Upper lobe of left lung (tissue), 6 donors: ENCODE data around the gene PSMB9. TPM values are rescaled to one million over a fixed set of nuclear protein-coding genes. Genes with fewer than 3 reads are reported as not detected.
A peak's percentile ranks its signal among the peaks of the same experiment; 100 is the strongest.
"Not testable (repeated sequence)": the region's sequence is repeated elsewhere in the genome, so short reads cannot be mapped to it uniquely, and the experiment has no call there.

ENCODE experiments used
- ATAC-seq, 2 donors: fragments of 200-7000 bp; cut with Tn5 transposase; one replicate each; pipeline ENCODE4 v1.9.1; 2022; ENCODE audit warnings: mild to moderate bottlenecking in 2 of 2, moderate library complexity in 2 of 2; ENCODE audit not compliant: low FRiP score in 2 of 2
- DNase-seq, 2 donors: peaks; one replicate each; pipeline ENCODE4 v3.0.0-alpha.2; 2019 to 2020
- H3K27ac ChIP-seq, 4 donors: fragments of 200-600 bp; sonication (generic); one replicate each; pipeline ENCODE4 v1.5.1; 2016 to 2019
- H3K27me3 ChIP-seq, 4 donors: fragments of 200-600 bp; sonication (generic); one replicate each; pipeline ENCODE4 v1.5.1; 2017 to 2019
- H3K36me3 ChIP-seq, 4 donors: fragments of 200-600 bp; sonication (generic); one replicate each; pipeline ENCODE4 v1.5.1; 2016 to 2019
- H3K4me1 ChIP-seq, 4 donors: fragments of 200-600 bp; sonication (generic); one replicate each; pipeline ENCODE4 v1.5.1; 2018 to 2019
- H3K4me3 ChIP-seq, 4 donors: fragments of 200-600 bp; sonication (generic); one replicate each; pipeline ENCODE4 v1.5.1; 2017 to 2019; ENCODE audit warnings: mild to moderate bottlenecking in 2 of 4, moderate library complexity in 1 of 4
- H3K9me3 ChIP-seq, 4 donors: fragments of 200-600 bp; sonication (generic); one replicate each; pipeline ENCODE4 v1.5.1; 2018 to 2019
- EP300 ChIP-seq, 4 donors: sonication (generic); formaldehyde crosslinking; IDR thresholded peaks; one replicate each; pipeline ENCODE4 v1.5.1; 2017; ENCODE audit warnings: antibody characterized with exemption in 4 of 4, control low read depth in 2 of 4
- POLR2A ChIP-seq, 4 donors: fragments of 450-650 bp; IDR thresholded peaks; one replicate each; pipeline ENCODE4 v1.5.1; 2016 to 2017; ENCODE audit warnings: antibody characterized with exemption in 4 of 4, mild to moderate bottlenecking in 2 of 4
- POLR2AphosphoS5 ChIP-seq, 2 donors: sonication (generic); formaldehyde crosslinking; IDR thresholded peaks; one replicate each; pipeline ENCODE4 v1.5.1; 2017; ENCODE audit warnings: antibody characterized with exemption in 2 of 2
- WGBS, 2 donors: methylation state at CpG; one replicate each; pipeline ENCODE4 v1.1.5; 2017 to 2018; 5-methylcytosine and 5-hydroxymethylcytosine counted together
- total RNA-seq, 6 donors: library from RNA; depleted of rRNA in 4 of 6; stranded (reverse); fragments of >200 nt in 4 of 6; gene quantifications; one replicate each; pipeline versions ENCODE4 v1.1.0 to v1.2.1, GENCODE V29; 2016 to 2021
- TF ChIP-seq, protein P1 (sequence below), 6 experiments: fragments of 450-650 bp in 4 of 6; fragments of 200-600 bp in 2 of 6; sonication (generic) in 2 of 6; IDR thresholded peaks; one replicate each; pipeline ENCODE4 v1.5.1; 2016 to 2019; ENCODE audit warnings: antibody characterized with exemption in 6 of 6
- donor health status: DM: no; HTN: no; CAD: no; lungs with moderate emphysema.
- donor health status: DM: no; HTN: yes; CAD: no; lungs with severe emphysema.

PSMB9 gene
- total RNA-seq = 10 to 100 TPM; 34.4 to 85.9 (median 45.5) TPM

DNA sequence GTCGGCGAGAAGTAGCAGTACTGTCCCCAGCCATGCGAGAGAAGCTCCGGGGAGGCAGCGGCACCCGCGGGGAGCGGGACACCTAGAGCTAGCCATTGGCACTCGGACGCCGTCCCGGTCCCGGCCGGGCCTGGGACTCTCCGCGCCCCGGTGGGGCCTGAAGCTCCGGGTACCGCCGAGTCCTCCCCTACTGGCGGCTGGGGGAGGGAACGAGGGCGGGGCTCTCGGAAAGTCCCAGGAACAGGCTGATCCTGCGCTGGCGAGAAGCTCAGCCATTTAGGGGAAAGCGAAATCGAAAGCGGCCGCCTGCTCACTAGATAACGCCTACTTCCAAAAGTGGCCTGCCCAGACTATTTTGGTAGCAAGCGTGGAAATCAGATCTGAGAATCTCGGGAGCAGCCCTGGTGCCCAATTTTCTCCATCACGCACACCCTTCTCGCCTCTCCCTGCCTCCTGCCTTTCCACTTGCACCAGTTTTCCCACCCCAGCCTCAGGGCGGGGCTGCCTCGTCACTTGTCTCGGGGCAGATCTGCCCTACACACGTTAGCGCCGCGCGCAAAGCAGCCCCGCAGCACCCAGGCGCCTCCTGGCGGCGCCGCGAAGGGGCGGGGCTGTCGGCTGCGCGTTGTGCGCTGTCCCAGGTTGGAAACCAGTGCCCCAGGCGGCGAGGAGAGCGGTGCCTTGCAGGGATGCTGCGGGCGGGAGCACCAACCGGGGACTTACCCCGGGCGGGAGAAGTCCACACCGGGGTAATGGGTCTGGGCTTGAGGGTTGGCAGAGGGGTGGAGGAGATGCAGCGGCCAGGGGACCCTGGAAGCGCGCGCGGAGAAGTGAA, at the start of gene PSMB9, which contains the start of gene TAP1:
TSS of gene PSMB9 (plus strand) at position 652 of the 835 bp plus-strand sequence. CDS start at position 690, 38 bp downstream.
TSS of gene TAP1 (minus strand) at position 164 of the 835 bp plus-strand sequence. CDS start at position 96, 68 bp downstream.
- H3K27ac ChIP-seq = peak within 1 kb of the TSS; percentile 98
- DNase-seq = peak; percentile 98 to 99
- peak within 1 kb of the TSS; percentile 62 to 90 (median 74) for H3K4me3 ChIP-seq
- H3K9me3 ChIP-seq = no peaks in the 10 kb centered on the region
- TF ChIP-seq EP300 (IDR thresholded peaks at IDR 0.05) (peak in 3 of 4 donors; percentile 63 to 91 (median 85)), POLR2A (IDR thresholded peaks at IDR 0.05) (peak; percentile 95 to 99 (median 96)), POLR2AphosphoS5 (IDR thresholded peaks at IDR 0.05) (peak; percentile 84 to 98)
- TF ChIP-seq, protein P1, sequence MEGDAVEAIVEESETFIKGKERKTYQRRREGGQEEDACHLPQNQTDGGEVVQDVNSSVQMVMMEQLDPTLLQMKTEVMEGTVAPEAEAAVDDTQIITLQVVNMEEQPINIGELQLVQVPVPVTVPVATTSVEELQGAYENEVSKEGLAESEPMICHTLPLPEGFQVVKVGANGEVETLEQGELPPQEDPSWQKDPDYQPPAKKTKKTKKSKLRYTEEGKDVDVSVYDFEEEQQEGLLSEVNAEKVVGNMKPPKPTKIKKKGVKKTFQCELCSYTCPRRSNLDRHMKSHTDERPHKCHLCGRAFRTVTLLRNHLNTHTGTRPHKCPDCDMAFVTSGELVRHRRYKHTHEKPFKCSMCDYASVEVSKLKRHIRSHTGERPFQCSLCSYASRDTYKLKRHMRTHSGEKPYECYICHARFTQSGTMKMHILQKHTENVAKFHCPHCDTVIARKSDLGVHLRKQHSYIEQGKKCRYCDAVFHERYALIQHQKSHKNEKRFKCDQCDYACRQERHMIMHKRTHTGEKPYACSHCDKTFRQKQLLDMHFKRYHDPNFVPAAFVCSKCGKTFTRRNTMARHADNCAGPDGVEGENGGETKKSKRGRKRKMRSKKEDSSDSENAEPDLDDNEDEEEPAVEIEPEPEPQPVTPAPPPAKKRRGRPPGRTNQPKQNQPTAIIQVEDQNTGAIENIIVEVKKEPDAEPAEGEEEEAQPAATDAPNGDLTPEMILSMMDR (IDR thresholded peaks at IDR 0.05) = peak; percentile 48 to 99 (median 91)
- H3K27me3 ChIP-seq = no peaks in the 10 kb centered on the region
- peaks cover 12 to 59% (median 28%) of the 10 kb centered on the region in 4 donors for H3K36me3 ChIP-seq
- WGBS, 2 donors = 0 to 1% methylated on average over 21 to 25 of the region's 68 CpGs
- peak; percentile 98 for ATAC-seq
- H3K4me1 ChIP-seq = peaks cover 25 to 54% (median 42%) of the 10 kb centered on the region in 4 donors

DNA sequence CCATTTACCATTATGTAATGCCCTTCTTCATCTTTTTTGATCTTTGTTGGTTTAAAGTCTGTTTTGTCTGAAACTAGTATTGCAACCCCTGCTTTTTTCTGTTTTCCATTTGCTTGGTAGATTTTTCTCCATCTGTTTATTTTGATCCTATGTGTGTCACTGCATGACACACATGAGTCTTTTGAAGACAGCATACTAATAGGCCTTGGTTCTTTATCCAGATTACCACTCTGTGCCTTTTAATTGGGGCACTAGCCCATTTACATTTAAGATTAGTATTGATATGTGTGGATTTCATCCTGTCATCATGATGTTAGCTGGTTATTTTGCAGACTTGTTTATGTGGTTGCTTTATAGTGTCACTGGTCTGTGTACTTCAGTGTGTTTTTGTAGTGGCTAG, 48.6 kb upstream of the PSMB9 start:
- not testable (repeated sequence) for H3K9me3 ChIP-seq, H3K4me1 ChIP-seq, H3K36me3 ChIP-seq, H3K27me3 ChIP-seq, H3K27ac ChIP-seq, H3K4me3 ChIP-seq, DNase-seq, ATAC-seq

DNA sequence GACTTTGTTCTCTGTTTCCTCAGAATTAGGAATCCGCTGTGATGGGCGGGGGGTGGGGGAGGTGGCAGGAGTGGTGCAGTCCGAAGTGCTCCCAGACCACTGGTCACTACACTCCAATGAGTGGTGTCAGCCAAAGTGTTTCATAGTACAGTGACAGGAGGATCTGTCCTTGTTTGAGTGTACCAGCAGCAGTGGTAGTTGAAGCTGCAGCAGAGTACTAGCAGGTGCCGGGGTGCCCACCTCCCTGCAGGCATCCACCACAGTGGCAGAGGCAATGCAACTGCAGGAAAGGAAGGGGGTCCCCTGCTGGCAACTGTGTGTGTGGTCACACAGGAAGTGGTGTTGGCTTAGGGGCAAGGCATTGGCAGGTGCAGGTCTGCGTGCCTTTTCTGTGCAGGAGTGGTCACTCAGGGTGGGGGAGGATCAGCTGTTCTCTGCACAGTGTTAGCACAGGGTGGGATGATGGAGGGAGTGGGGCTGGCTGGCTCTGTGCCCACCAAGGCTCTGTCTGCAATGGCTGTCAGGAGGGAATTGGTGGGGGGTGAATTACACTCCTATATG, 46.9 kb upstream of the PSMB9 start:
- WGBS, 2 donors = 85 to 86% methylated on average over 5 of the region's 5 CpGs
- ATAC-seq = peak in 1 of 2 donors; percentile 15
- DNase-seq = no peak
- Histone ChIP-seq H3K4me1 (no peaks in the 10 kb centered on the region), H3K27me3 (no peaks in the 10 kb centered on the region), H3K36me3 (no peaks in the 10 kb centered on the region), H3K4me3 (no peak overlapping the region), H3K27ac (no peak overlapping the region), H3K9me3 (no peaks in the 10 kb centered on the region)
- TF ChIP-seq POLR2AphosphoS5 (IDR thresholded peaks at IDR 0.05) (no peak), POLR2A (IDR thresholded peaks at IDR 0.05) (no peak), EP300 (IDR thresholded peaks at IDR 0.05) (no peak)
- TF ChIP-seq, protein P1 (IDR thresholded peaks at IDR 0.05) = no peak

DNA sequence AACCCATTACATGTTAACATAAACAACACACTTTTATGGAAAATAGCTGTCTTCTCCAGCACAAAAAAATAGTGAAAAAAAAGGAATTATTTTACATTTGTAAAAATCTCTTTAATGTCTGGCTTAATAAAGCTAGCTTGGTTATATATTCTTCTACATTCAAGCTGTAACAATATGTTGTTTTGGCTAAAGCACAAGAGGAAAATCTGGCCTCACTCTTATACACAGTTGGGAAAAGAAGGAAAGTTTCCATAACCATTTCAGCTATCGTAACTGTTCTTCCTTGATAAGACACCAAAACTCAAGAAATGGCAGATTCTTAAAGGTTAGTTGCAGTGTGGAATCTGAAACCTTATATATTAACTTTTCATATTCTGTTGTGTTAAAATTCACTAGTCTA, 44.8 kb upstream of the PSMB9 start:
- Histone ChIP-seq H3K4me1 (no peaks in the 10 kb centered on the region), H3K4me3 (no peak overlapping the region), H3K36me3 (no peaks in the 10 kb centered on the region), H3K9me3 (no peaks in the 10 kb centered on the region), H3K27me3 (no peaks in the 10 kb centered on the region), H3K27ac (no peak overlapping the region)
- DNase-seq (no peak), ATAC-seq (no peak)
- WGBS, 2 donors = 2 to 43% methylated on average over 1 of the region's 1 CpG
- TF ChIP-seq, protein P1 (IDR thresholded peaks at IDR 0.05) = no peak
- TF ChIP-seq POLR2A (IDR thresholded peaks at IDR 0.05) = no peak
- no peak for TF ChIP-seq EP300 (IDR thresholded peaks at IDR 0.05)
- TF ChIP-seq POLR2AphosphoS5 (IDR thresholded peaks at IDR 0.05) = no peak

DNA sequence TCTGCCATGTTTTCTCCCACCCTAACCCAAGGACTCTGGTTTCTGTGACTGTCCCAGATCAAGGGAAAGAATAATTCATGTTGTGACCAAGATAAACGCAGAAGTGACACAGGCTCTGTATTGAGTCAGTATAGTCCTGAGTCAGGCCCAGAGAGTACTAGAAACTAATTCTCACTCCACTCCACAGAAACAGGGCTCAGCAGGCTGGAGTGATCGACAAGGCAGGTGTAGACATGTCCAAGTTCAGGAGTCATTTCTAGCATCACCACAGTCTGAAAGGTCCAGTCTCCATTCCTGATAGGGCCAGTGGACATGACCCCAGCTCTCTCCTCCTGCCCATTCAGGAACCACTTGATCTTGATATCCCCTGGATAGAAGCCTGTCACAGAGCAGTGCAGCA, 39.8 kb upstream of the PSMB9 start:
- Histone ChIP-seq H3K4me3 (no peak overlapping the region), H3K9me3 (no peaks in the 10 kb centered on the region), H3K36me3 (no peaks in the 10 kb centered on the region), H3K4me1 (no peaks in the 10 kb centered on the region), H3K27me3 (no peaks in the 10 kb centered on the region), H3K27ac (no peak overlapping the region)
- TF ChIP-seq EP300 (IDR thresholded peaks at IDR 0.05) (no peak), POLR2AphosphoS5 (IDR thresholded peaks at IDR 0.05) (no peak), POLR2A (IDR thresholded peaks at IDR 0.05) (no peak)
- TF ChIP-seq, protein P1 (IDR thresholded peaks at IDR 0.05) = no peak
- ATAC-seq (no peak), DNase-seq (no peak)
- 89 to 98% methylated on average over 2 of the region's 2 CpGs for WGBS, 2 donors
